Spleen (tissue), 7 donors: Measurements from ENCODE around the gene MARK3.

ENCODE experiments used
- CTCF ChIP-seq, 11 experiments: fragments of 200-600 bp in 7 of 11; fragments of 450-650 bp in 4 of 11; sonication (generic) in 4 of 11; IDR thresholded peaks in 8 of 11; conservative IDR thresholded peaks in 3 of 11; 1 replicate in 7 of 11; 2 replicates in 4 of 11; pipeline versions ENCODE4 v1.4.0 to v1.8.0; 2016 to 2021; ENCODE audit warnings: antibody characterized with exemption in 11 of 11, inconsistent platforms in 4 of 11, mild to moderate bottlenecking in 1 of 11
- POLR2AphosphoS5 ChIP-seq, 3 donors: sonication (generic); formaldehyde crosslinking; IDR thresholded peaks; one replicate each; pipeline ENCODE4 v1.5.1; 2017; ENCODE audit warnings: antibody characterized with exemption in 3 of 3
- donor health status: DM: no; HTN: no; CAD: no; lungs with moderate emphysema.
- donor health status: DM: no; HTN: no; CAD: no.
- donor health status: DM: no; HTN: no; CAD: no.

- no peak for TF ChIP-seq CTCF (IDR thresholded peaks at IDR 0.05 in 8 of 11, conservative IDR thresholded peaks at IDR 0.05 in 3 of 11)
- TF ChIP-seq POLR2AphosphoS5 (IDR thresholded peaks at IDR 0.05) = no peak
Observed at GRCh38 chr14:103362780-103363179, 22.4 kb upstream of the MARK3 start.
